ENCODE measurements around the gene FHL3.

GRCh38 chr1:38018864-38019343 is 13.6 kb upstream of the FHL3 start:
- peak in 5 of 6 experiments; percentile 33 to 59 (median 46) for TF ChIP-seq CTCF (IDR thresholded peaks at IDR 0.05)
- no peak for TF ChIP-seq POLR2A (IDR thresholded peaks at IDR 0.05)

Measured in esophagus squamous epithelium (tissue), 4 donors.